Measurements from ENCODE around the gene AP2A2.
"Not testable (repeated sequence)": the region's sequence is repeated elsewhere in the genome, so short reads cannot be mapped to it uniquely, and the experiment has no call there.

AP2A2 gene

DNA sequence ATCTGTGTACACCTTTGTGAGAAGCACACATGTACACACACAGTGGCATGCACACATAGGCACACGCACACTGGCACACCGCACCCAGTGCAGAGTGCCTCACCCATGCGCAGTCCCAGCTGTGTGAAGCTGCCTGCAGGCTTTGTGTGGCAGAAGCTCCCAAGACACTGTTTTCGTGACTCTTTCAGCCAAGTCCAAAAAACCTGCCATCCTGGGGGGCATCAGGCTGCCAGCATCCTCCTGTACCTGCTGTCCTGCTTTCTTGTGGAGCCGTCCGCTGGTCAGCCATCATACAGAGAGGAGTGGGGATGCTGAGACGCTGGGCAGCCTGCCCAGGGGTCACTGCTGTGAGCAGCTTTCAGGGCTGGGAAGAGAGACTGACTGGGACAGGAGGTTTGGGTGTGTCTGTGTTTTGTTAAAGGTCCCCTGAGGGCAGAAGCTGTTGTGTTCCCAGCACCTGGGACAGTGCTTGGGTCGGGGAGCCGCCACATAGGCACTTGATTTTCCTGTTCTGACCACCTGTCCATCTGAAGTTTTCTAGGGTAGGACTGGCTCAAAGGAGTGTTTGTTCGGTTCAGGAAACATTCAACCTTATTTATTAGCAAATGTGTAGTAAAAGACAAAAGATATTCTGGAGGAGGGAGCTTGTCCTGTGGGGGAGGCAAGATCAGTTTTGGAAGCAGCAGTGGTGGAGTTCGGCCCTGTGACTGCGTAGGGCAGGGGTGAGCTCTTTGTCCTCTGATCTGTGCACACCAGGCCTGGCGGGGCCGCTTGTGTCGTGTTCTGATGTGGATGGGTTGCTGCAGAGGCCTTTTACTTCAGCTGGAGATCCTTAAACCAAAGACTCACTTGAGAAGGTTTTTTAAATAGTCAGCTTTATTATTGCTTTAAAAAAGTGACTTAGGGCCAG, 29.7 kb downstream of the AP2A2 start:
- DNase-seq, result no peak

DNA sequence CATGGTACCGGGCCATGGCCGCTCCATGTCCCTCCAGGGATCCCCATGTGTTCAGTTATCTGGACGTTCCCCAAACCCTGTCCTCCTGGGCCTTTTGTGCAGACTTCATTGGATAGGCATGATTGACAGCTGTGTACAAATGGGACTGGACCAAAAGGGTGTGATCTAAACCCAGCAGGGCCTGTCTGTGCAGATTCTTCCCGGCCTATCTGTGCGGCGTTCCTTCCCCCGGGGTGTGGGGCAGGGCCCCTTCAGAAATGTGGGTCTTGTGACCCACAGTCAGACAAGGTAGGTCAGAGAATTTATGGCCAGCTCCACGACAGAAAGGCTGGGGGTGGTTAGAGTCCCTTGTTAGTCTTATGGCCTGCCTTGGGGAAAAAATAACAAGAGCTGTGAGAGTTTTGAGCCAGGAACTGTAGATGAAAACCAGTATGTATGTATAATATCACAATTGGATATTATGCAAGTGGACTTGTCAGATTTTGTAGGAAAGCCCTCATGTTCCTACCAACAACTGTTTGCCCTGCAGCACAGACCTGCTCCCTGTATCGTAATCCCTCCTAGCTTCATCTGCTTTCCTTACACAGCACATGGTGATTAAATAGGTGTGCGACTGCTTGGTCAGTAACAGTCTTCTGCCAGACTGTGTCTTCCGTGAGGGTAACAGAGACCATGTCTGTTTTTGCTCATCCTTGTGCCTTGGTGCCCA, 31.7 kb downstream of the AP2A2 start:
- no peak for DNase-seq

DNA sequence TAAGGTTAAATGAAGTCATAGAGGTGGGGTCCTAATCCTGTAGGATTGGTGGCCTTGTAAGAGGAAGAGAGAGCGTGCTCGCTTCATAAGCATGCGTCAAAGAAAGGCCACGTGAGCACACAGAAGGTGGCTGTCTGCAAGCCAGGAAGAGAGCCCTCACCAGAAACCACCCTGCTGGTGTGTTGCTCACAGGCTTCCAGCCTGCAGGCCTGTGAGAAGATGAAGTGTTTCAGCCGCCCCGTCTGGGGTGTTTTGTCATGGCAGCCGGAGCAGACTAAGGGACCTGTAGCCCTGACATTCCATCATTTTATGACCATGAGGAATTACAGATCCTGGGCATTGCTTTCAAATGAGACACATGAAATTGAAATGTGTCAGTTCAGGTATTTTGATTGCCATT, 32.4 kb downstream of the AP2A2 start:
- no peak for DNase-seq

DNA sequence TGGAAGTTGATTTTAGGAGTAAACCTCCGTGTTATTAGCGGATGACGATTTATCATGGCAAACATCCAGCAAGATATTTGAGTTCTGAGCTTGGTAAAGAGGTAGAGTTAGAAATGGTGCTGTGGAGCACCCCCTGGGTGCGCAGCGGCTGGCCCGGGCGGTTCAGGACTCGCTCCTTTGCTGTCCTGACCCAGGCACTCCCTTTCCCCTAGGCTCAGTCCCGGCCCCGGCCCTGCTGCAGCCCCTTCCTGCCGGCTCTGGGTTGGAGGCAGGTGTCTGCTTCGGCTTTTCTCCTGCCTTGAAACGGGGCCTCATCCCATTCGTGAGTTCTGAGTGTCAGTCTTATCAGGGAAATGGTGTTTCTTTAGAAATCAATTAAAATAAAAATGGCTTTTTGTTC, 33.4 kb downstream of the AP2A2 start:
- no peak for DNase-seq

DNA sequence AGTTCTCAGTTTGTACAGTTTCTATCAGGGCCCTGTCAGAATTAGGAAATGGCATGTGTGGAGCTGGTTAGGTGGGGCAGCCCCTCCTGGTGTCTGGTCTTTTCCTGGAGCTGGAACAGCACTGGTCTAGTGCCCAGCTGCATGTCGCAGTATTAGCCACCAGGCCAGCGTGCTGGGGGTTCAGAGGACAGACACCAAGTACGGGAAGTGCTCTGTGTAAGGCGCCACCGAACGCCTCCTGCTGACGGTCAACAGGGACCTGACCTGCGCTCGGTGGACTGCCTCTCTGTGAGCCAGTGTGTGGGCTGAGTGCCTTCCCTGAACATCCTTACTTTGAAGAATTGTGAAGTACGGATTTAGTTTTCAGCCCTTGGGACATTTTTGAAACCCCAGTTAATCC, 33.9 kb downstream of the AP2A2 start:
- no peak for DNase-seq

DNA sequence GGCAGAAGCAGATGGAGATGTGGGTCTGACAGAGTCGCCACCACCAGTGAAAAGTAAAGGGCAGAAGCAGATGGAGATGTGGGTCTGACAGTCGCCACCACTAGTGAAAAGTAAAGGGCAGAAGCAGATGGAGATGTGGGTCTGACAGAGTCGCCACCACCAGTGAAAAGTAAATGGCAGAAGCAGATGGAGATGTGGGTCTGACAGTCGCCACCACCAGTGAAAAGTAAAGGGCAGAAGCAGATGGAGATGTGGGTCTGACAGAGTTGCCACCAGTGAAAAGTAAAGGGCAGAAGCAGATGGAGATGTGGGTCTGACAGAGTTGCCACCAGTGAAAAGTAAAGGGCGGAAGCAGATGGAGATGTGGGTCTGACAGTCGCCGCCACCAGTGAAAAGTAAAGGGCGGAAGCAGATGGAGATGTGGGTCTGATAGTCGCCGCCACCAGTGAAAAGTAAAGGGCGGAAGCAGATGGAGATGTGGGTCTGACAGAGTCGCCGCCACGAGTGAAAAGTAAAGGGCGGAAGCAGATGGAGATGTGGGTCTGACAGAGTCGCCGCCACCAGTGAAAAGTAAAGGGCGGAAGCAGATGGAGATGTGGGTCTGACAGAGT, 35.7 kb downstream of the AP2A2 start:
- not testable (repeated sequence) for DNase-seq

DNA sequence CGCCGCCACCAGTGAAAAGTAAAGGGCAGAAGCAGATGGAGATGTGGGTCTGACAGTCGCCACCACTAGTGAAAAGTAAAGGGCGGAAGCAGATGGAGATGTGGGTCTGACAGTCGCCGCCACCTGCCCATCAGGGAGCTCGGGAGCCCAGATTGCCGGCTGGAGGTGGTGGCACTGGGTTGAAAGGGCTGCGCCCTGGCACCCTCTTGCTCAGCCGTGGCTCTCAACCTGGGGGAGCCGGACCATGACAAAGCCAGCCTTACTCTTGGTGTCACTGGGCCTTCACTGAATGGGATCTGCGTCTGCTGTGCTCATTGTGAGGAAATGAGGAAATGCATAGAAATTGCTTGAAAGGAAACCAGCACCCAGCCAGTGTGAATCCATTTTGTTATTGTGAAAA, 36.3 kb downstream of the AP2A2 start:
- DNase-seq, result no peak

DNA sequence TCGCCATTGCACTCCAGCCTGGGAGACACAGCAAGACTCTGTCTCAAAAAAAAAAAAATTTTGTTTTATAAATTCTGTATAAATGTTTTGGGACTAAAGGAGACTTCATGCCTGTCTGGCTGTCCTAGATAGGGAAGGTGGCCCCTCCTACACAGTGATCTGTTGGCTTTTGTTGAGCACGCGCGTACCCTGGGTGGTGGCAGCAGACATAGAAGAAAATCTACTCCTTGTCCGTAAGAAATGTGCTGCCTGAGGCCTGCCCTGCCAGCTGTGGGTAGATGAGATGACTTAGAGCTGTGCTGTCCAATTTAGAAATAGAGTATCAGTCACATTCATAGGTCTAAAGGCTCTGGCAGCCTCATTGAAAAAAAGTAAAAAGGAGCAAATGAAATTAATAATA, 37.0 kb downstream of the AP2A2 start:
- peak; percentile 88 for DNase-seq

DNA sequence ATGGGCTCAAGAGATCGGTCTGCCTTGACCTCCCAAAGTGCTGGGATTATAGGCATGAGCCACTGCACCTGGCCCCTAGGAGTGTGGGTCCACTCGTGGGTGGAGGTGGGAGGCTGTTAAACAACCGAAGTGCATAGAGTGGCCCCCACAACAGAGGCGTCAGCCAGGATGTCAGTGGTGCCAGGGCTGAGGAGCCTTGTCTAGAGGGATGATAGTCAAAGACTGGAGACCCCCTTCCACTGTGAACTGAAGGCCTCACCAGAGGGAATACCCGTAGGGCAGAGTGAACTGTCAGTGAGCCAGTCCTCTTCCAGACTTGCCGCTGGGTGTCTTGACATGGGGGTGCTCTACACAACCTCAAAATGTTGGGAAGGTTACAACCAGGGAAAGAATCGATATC, 38.2 kb downstream of the AP2A2 start:
- DNase-seq, result no peak

DNA sequence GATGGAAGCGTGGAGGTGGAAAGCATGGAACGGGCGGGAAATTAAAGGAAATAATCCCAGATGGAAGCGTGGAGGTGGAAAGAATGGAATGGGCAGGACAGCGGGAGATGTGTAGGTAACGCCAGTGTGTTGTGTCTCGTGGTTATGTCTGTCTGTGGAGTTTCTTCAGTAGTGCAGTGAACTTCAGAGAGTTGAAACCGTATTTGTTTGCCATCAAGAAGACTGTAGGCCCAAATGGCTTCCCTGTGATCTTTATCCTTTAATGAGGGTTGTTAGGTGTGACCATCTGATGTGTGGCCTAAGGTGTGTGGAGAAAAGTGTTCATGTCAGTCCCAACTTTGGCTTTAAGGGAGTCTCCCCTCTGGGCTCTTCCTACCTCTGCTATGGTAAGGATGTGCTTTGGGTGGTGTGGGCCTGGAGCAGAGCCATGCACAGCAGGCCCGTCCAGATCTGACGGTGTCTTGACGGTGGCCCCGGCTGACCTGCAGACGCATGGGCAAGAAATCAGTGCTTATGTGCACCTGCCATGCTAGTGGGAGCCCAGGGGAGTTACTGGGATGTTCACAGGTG, 39.6 kb downstream of the AP2A2 start:
- DNase-seq, result no peak

DNA sequence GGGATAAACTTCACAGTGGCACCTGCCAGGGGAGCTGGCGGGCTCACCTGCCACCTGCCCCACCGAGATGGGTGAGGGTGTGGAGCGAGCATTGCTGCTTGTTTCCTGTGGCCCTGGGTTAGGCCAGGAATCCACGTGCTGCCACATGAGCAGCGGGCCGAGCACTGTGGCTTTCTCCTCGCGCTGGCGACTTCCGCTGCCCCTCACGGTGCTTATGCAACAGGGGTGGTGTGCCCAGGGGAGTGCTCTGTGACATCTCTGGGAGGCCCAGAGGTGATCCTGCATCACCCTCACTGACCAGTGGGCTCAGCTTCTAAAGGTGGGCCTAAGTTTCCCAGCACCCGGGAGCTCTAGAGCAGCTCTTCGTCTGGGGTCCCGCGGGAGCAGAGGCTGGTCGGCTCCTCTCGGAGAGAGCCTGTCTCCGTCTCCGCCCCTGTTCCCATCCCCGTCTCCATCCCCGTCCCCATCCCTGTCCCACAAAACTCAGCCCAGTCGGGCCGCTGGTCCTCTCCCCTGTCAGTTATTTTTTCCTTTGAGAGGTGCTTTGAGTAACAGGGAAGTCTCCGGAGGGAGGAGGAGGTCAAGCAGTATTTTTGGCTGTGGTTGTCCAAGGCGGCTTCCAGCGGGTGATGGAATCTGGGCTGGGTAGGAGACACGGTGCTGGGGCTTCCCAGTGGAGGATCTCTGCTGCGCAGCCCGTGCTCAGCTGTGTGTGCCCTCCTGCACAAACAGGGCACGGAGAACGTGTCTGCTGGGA, 42.5 kb downstream of the AP2A2 start:
- no peak for DNase-seq

DNA sequence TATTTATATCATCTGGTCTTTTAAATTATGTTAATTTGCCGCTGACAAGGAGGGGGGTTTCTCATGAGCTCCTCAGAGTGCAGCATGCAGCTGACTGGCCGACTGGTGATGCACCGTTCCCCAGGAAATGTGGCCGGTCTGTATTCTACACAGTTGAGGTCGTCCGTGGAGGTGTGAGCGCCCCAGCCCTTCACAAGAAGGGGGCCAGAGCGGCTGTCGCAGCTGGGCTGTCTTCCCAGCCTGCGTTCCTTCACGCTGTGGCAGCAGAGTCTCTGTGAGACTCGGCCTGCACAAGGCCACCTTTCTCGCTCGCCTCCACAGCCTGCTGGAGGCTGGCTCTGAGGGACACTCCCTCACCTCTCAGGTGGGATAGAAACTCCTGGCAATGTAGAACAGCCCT, 43.2 kb downstream of the AP2A2 start:
- no peak for DNase-seq

DNA sequence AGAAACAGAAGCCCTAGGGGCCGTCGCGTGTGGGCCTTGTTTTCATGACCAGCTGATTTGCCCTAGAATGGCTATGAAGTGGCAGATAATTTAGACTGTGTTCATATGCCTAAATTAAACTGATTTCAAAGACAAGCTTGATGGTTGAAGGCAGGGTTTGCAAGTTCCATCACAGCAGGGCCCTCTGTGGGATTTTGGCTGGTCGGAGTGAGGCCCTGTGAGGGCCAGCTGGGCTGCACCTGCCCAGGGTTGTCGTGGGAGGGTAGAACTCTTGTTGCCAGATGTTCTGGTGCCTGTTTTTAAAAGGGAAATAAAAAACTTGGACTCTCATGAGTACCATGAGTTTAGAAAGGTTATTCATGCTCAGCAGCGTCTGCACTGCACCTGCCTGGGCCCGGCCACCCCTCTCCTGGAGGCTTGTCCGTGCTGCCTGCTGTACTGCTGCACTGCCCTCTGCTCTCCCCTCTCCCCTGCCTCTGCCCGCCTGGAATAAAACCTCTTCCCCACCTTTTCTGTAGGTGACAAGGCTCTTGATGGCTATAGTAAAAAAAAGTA, 44.1 kb downstream of the AP2A2 start:
- DNase-seq, result no peak

DNA sequence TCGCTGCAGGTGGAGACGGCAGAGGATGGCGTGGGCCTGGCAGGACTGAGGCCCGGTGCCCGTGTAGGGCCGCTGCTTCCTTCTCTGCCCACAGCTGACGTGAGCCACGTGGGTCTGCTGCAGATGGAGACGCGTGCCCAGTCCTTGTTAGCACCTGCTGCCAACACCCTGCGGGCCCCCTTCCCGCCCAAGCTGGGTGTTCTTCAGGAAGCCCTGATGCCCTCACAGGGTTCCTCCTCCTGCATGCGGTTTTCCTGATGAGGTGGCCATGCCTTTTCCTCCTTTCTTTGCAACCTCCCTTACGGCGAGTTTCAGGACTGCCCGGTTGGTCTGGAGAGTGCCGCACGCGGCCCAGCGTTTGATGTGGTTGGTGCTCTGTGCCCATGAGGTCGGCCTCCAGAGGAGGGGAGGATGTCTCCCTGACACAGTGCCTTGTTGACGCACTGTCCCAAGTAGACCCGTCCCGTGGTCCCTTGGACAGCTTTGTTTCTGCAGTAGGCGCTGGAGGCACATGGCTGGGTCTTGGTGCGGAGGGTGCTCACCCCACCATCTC, 44.7 kb downstream of the AP2A2 start:
- DNase-seq, result peak; percentile 68

DNA sequence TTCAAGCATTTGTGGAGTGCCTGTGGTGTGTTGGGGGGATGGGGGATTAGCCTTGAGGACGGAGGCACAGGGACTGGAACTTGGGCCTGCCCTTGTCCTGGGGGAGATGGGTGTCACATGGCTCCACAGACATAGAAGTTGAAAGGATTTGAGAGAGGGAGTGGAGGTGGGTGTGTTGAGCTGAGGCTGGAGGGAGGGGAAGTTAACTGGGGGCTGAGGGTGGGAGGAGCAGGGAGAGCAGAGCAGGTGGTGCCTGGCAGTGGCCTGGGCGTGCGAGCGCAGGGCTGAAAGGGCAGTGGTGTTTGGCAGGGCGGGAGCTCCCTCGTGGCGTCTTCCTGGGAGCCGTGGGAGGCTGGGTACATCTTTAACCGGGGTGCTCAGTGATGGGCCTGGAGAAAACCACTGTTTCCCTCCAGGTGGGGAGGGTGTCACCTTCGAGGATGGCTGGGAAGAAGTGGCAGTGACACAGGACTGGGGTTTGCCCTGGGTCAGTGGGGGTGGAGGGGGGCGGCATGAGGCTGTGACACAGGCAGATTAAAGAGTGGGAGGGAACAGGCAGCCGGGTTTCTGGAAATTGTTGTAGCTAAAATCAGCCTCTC, 45.5 kb downstream of the AP2A2 start:
- DNase-seq, result no peak

DNA sequence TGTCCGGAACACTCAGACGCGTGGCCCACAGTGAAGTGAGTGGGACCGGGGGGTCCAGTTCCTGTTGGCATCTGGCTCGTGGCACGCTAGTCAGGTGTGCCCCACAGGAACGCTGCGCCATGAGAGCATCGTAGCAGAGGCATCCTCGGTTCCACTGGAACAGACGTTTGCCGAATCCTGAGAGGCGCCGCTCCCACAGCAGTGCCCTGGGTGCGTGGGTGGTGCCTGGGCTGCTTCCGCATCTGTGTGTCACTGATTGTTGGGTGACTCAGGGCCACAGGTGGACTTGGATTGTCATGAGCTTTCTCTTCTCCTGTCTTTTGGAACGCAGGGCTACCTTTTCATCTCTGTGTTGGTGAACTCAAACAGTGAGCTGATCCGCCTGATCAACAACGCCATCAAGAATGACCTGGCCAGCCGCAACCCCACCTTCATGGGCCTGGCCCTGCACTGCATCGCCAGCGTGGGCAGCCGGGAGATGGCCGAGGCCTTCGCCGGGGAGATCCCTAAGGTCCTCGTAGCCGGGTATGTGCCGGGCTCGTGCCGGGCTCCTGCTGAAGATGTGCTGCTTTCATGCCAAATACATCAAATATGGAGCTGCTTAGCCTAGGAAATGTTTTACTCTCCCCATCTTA, 46.2 kb downstream of the AP2A2 start:
- no peak for DNase-seq

DNA sequence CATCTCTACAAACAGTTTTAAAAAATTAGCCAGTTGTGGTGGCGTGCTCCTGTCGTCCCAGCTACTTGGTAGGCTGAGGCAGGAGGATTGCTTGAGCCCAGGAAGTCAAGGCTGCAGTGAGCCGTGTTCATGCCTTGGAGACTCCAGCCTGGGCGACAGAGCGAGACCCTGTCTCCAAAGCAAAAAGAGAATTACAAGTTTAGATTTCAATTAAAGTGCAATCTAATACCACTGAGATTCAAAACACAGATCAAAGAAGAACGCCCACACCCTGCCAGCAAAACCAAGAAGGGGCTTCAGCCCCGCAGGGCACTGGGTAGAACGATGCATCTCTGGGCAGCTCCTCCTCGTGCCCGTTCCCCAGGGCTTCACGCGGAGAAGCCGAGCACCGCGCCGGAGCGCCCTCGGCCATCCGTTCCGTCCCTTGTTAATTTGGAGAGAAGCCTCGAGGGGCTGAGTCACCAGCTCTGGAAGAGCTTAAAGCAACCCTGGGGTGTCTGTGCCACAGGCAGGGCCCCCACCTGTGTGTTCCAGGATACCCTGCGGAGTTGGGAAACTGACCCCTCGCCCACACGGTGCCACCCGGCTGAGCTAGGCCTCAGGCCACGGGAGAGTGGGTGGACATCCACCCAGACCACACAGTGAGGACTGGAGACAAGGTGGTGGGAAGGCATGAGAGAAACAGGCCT, 47.0 kb downstream of the AP2A2 start:
- no peak for DNase-seq

DNA sequence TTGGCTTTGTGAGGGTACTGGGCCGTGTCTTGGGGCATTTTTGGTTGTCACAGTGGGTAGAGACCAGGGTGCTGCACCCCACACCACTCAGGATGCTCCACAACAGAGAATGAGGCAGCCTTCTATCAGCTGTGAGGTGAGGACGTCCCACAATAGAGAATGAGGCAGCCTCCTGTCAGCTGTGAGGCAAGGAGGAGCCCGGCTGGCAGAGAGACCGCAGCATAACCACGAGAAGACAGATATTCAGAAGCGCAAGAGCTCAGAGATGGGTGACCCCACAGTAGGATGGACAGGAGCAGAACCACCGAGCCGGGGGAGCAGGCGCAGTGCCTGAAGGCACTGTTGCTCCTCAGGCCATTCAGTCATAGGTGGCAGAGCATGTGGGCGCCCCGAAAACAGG, 47.6 kb downstream of the AP2A2 start:
- no peak for DNase-seq

DNA sequence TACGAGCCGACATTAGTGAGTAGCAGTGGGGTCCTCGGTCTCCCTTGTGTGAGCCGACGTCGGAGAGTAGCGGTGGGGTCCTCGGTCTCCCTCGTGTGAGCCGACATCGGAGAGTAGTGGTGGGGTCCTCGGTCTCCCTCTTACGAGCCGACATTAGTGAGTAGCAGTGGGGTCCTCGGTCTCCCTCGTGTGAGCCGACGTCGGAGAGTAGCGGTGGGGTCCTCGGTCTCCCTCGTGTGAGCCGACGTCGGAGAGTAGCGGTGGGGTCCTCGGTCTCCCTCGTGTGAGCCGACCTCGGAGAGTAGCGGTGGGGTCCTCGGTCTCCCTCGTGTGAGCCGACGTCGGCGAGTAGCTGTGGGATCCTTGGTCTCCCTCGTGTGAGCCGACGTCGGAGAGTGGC, 49.7 kb downstream of the AP2A2 start:
- DNase-seq, result not testable (repeated sequence)

DNA sequence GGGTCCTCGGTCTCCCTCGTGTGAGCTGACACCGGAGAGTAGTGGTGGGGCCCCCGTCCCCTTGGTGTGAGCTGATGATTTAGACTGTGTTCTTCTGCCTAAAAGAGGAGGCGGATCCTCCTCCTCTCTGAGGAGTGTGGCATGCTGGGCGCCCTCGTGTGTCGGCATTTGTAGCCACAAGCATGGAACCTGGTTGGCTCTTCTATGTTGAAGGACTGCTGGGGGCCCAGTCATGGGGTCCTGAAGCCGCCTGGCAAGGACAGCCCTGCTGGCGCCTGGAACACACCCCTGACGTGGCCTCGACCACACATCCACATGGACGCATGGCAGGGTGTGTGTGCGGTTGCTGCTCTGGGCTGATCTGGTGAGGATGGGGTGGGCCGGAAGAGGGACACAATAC, 50.2 kb downstream of the AP2A2 start:
- peak; percentile 81 for DNase-seq

All from hematopoietic multipotent progenitor cell treated with erythropoietin and hydrocortisone succinate and interleukin-3 and kit ligand, for 4 days (in vitro differentiated cells).